Ishikawa (cell line): ENCODE results near the gene C15orf61.

Experiments
- CEBPB ChIP-seq: IDR thresholded peaks from 2 replicates; pipeline ENCODE4 v1.6.1; 2012
- CREB1 ChIP-seq: IDR thresholded peaks from 2 replicates; pipeline ENCODE4 v1.6.1; 2012; ENCODE audit warnings: low read depth
- EGR1 ChIP-seq: IDR thresholded peaks from 2 replicates; pipeline ENCODE4 v1.6.1; 2012
- EP300 ChIP-seq: IDR thresholded peaks from 2 replicates; pipeline ENCODE4 v1.6.1; 2012; ENCODE audit warnings: borderline replicate concordance
- FOXM1 ChIP-seq: IDR thresholded peaks from 2 replicates; pipeline ENCODE4 v1.6.1; 2012; ENCODE audit warnings: low read depth, borderline replicate concordance
- MAX ChIP-seq: IDR thresholded peaks from 2 replicates; pipeline ENCODE4 v1.6.1; 2012
- NFIC ChIP-seq: IDR thresholded peaks from 2 replicates; pipeline ENCODE4 v1.6.1; 2012
- RAD21 ChIP-seq: IDR thresholded peaks from 2 replicates; pipeline ENCODE4 v1.6.1; 2012; ENCODE audit warnings: low read depth
- REST ChIP-seq: IDR thresholded peaks from 2 replicates; pipeline ENCODE4 v1.6.1; 2012; ENCODE audit warnings: low read depth, mild to moderate bottlenecking
- TAF1 ChIP-seq: IDR thresholded peaks from 2 replicates; pipeline ENCODE4 v1.6.1; 2012; ENCODE audit warnings: low read depth, mild to moderate bottlenecking
- TCF12 ChIP-seq: IDR thresholded peaks from 2 replicates; pipeline ENCODE4 v1.6.1; 2012; ENCODE audit warnings: low read depth
- TEAD4 ChIP-seq: IDR thresholded peaks from 2 replicates; pipeline ENCODE4 v1.6.1; 2012
- USF1 ChIP-seq: IDR thresholded peaks from 2 replicates; pipeline ENCODE4 v1.6.1; 2012
- YY1 ChIP-seq: IDR thresholded peaks from 2 replicates; pipeline ENCODE4 v1.6.1; 2012; ENCODE audit warnings: low read depth
- ZBTB7A ChIP-seq: IDR thresholded peaks from 2 replicates; pipeline ENCODE4 v1.6.1; 2012; ENCODE audit warnings: low read depth

Gene C15orf61

GRCh38 chr15:67559576-67559975, 38.6 kb downstream of the C15orf61 start:
- TF ChIP-seq TAF1 (no peak), TEAD4 (no peak)

GRCh38 chr15:67560320-67560719, 39.4 kb downstream of the C15orf61 start:
- TF ChIP-seq FOXM1 (no peak), TAF1 (no peak), RAD21 (no peak), NFIC (no peak), CREB1 (no peak)

GRCh38 chr15:67563092-67563491, 42.2 kb downstream of the C15orf61 start:
- TF ChIP-seq ZBTB7A (no peak), USF1 (no peak), MAX (no peak), EP300 (no peak), FOXM1 (no peak), YY1 (no peak), TEAD4 (no peak), TAF1 (no peak), TCF12 (no peak)

GRCh38 chr15:67564021-67564967, 43.4 kb downstream of the C15orf61 start:
- no peak for TF ChIP-seq REST

- TF ChIP-seq FOXM1 (no peak), EGR1 (no peak), NFIC (no peak), CEBPB (no peak), EP300 (no peak), TEAD4 (no peak), USF1 (no peak), TCF12 (no peak), ZBTB7A (no peak), CREB1 (no peak), RAD21 (no peak), MAX (no peak), YY1 (no peak), TAF1 (no peak), REST (no peak)
These were observed 44.0 kb downstream of the C15orf61 start for GRCh38 chr15:67564968-67565345.

GRCh38 chr15:67569668-67570067, 48.7 kb downstream of the C15orf61 start:
- TF ChIP-seq TEAD4 (no peak), TAF1 (no peak), RAD21 (no peak), MAX (no peak), TCF12 (no peak), FOXM1 (no peak), ZBTB7A (no peak), YY1 (no peak), USF1 (no peak), NFIC (no peak), CEBPB (no peak)
